HepG2 (cell line): ENCODE data around the gene RAPGEF2. TPM values are rescaled to one million over a fixed set of nuclear protein-coding genes. Genes with fewer than 3 reads are reported as not detected.
A peak's percentile ranks its signal among the peaks of the same experiment; 100 is the strongest.

Experiments used
- ATF7-NPFF ChIP-seq: sonication (generic); formaldehyde crosslinking; IDR thresholded peaks from 2 replicates; pipeline ENCODE4 v1.8.1; 2023; ENCODE audit warnings: mild to moderate bottlenecking, low read depth, missing genetic modification reagents, moderate library complexity
- IKZF4 ChIP-seq: sonication (generic); formaldehyde crosslinking; IDR thresholded peaks from 2 replicates; pipeline ENCODE4 v1.5.1; 2020; ENCODE audit warnings: borderline replicate concordance, mild to moderate bottlenecking, low read depth, missing genetic modification reagents; ENCODE audit errors: not compliant biosample characterization
- IRX3 ChIP-seq: sonication (generic); formaldehyde crosslinking; IDR thresholded peaks from 2 replicates; pipeline ENCODE4 v1.8.1; 2023; ENCODE audit warnings: mild to moderate bottlenecking, low read depth, missing genetic modification reagents, borderline replicate concordance
- ISX ChIP-seq: sonication (generic); formaldehyde crosslinking; conservative IDR thresholded peaks from 2 replicates; pipeline ENCODE4 v1.5.0; 2020; ENCODE audit warnings: missing genetic modification reagents
- PLRG1 ChIP-seq: fragments of 450-650 bp; conservative IDR thresholded peaks from 2 replicates; pipeline ENCODE4 v1.6.1; 2016
- POLR2A ChIP-seq, 2 experiments: IDR thresholded peaks; 2 replicates each; pipeline ENCODE4 v1.6.1; 2011; ENCODE audit warnings: low read depth in 2 of 2, low read length in 2 of 2, mild to moderate bottlenecking in 1 of 2, moderate library complexity in 1 of 2; ENCODE audit not compliant: insufficient read depth in 1 of 2
- RBFOX2 ChIP-seq: fragments of 200-400 bp; formaldehyde crosslinking; IDR thresholded peaks from 2 replicates; pipeline ENCODE4 v1.6.1; 2017; ENCODE audit warnings: low read depth, mild to moderate bottlenecking, low read length
- RXRB ChIP-seq: IDR thresholded peaks from 2 replicates; pipeline ENCODE4 v1.6.1; 2016; ENCODE audit warnings: borderline replicate concordance, missing genetic modification reagents, missing compliant biosample characterization
- XBP1 ChIP-seq: sonication (generic); formaldehyde crosslinking; IDR thresholded peaks from 2 replicates; pipeline ENCODE4 v1.5.0; 2020; ENCODE audit warnings: missing genetic modification reagents
- ZNF143 ChIP-seq: sonication (generic); formaldehyde crosslinking; IDR thresholded peaks from 2 replicates; pipeline ENCODE4 v1.4.0; 2020; ENCODE audit warnings: missing genetic modification reagents
- ZNF232 ChIP-seq: sonication (generic); formaldehyde crosslinking; IDR thresholded peaks from 2 replicates; pipeline ENCODE4 v1.4.0; 2020; ENCODE audit warnings: missing genetic modification reagents, borderline replicate concordance
- ZNF674 ChIP-seq: sonication (generic); formaldehyde crosslinking; IDR thresholded peaks from 2 replicates; pipeline ENCODE4 v1.5.0; 2020; ENCODE audit warnings: low read depth, mild to moderate bottlenecking, missing genetic modification reagents
- ZNF746 ChIP-seq: sonication (generic); formaldehyde crosslinking; IDR thresholded peaks from 2 replicates; pipeline ENCODE4 v1.8.0; 2022; ENCODE audit warnings: mild to moderate bottlenecking, missing genetic modification reagents
- ZNF883 ChIP-seq: sonication (generic); formaldehyde crosslinking; IDR thresholded peaks from 2 replicates; pipeline ENCODE4 v1.5.1; 2020; ENCODE audit warnings: mild to moderate bottlenecking, missing genetic modification reagents; ENCODE audit errors: not compliant biosample characterization
- polyA plus RNA-seq, 8 experiments: library from polyadenylated mRNA; depleted of rRNA in 3 of 8; stranded (reverse) in 7 of 8; unstranded in 1 of 8; fragments of >200 nt; fragmentation: Illumina TruSeq in 4 of 8; extraction: Trizol in 4 of 8; gene quantifications; 2 replicates each; pipeline versions ENCODE4 v1.2.1 to v1.2.3, GENCODE V29; 2011 to 2016; ENCODE audit warnings: low read depth in 4 of 8, missing spikeins in 1 of 8, mixed read lengths in 1 of 8; ENCODE audit not compliant: insufficient read depth in 1 of 8
- total RNA-seq, 5 experiments: library from RNA; depleted of rRNA; stranded (reverse); fragments of >200 nt; fragmentation: Illumina TruSeq; extraction: Trizol; gene quantifications; 2 replicates each; pipeline ENCODE4 v1.2.3, GENCODE V29; 2016; ENCODE audit warnings: low read depth in 1 of 5
- TF ChIP-seq, protein P1 (sequence below): sonication (generic); formaldehyde crosslinking; IDR thresholded peaks from 2 replicates; pipeline ENCODE4 v1.4.0; 2020; ENCODE audit warnings: missing genetic modification reagents
- TF ChIP-seq, protein P2 (sequence below): IDR thresholded peaks from 2 replicates; pipeline ENCODE4 v1.6.1; 2016
- TF ChIP-seq, protein P3 (sequence below): sonication (generic); formaldehyde crosslinking; IDR thresholded peaks from 2 replicates; pipeline ENCODE4 v1.4.0; 2020; ENCODE audit warnings: mild to moderate bottlenecking, missing genetic modification reagents
- TF ChIP-seq, protein P4 (sequence below): sonication (generic); formaldehyde crosslinking; IDR thresholded peaks from 2 replicates; pipeline ENCODE4 v1.8.1; 2023; ENCODE audit warnings: mild to moderate bottlenecking, missing genetic modification reagents
- TF ChIP-seq, protein P5 (sequence below): sonication (generic); formaldehyde crosslinking; IDR thresholded peaks from 2 replicates; pipeline ENCODE4 v1.5.0; 2020; ENCODE audit warnings: mild to moderate bottlenecking, missing genetic modification reagents, moderate library complexity
- TF ChIP-seq, protein P6 (sequence below): sonication (generic); formaldehyde crosslinking; IDR thresholded peaks from 2 replicates; pipeline ENCODE4 v1.4.0; 2020; ENCODE audit warnings: mild to moderate bottlenecking, missing genetic modification reagents

The RAPGEF2 gene
- total and polyA plus RNA-seq, 2 of the 13 experiments (the other 11 are each of a cell fraction or from before 2014, with no cell fraction given), result 19.2 to 23.0 TPM

DNA sequence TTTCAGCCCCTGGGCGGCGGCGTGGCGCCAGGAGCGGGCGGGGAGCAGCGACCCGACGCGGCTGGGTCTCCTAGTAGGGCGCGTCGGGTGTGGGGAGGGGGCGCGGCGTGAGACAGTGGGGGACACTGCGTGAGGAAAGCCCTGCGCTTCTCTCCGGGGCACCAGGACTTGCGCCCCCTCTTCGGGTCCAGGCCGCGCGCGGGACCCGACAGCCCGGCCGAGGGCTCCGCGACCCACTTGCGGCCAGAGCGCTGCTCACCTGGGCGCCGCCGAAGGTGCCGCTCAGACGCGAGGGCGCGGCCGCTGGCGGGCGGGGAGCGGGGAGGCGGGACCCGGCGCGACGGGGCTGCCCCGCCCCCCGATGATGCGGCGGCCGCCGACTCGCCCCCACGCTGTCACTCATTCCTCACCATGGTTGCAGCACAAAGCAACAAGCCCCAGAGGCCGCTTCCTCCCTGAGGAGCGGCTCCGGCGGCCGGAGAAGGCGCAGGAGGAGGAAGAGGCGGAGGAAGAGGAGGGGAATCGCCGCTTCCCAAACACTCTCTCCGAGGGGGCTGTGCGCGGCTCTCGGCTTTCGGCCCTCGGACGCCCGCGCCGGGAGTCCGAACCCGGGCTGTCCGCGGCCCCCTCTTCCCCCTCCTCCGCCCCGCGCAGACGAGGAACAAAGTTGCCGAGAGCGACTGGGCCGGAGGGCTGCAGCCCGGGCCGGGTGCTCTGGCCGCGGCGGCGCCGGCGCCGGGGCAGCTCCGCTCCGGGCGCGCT is at the start of gene RAPGEF2 (continued):
- TF ChIP-seq, protein P1, sequence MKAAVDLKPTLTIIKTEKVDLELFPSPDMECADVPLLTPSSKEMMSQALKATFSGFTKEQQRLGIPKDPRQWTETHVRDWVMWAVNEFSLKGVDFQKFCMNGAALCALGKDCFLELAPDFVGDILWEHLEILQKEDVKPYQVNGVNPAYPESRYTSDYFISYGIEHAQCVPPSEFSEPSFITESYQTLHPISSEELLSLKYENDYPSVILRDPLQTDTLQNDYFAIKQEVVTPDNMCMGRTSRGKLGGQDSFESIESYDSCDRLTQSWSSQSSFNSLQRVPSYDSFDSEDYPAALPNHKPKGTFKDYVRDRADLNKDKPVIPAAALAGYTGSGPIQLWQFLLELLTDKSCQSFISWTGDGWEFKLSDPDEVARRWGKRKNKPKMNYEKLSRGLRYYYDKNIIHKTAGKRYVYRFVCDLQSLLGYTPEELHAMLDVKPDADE, result no peak
- TF ChIP-seq, protein P2, sequence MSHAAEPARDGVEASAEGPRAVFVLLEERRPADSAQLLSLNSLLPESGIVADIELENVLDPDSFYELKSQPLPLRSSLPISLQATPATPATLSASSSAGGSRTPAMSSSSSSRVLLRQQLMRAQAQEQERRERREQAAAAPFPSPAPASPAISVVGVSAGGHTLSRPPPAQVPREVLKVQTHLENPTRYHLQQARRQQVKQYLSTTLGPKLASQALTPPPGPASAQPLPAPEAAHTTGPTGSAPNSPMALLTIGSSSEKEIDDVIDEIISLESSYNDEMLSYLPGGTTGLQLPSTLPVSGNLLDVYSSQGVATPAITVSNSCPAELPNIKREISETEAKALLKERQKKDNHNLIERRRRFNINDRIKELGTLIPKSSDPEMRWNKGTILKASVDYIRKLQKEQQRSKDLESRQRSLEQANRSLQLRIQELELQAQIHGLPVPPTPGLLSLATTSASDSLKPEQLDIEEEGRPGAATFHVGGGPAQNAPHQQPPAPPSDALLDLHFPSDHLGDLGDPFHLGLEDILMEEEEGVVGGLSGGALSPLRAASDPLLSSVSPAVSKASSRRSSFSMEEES (CRISPR knock-in tag), result no peak
- TF ChIP-seq, protein P3, sequence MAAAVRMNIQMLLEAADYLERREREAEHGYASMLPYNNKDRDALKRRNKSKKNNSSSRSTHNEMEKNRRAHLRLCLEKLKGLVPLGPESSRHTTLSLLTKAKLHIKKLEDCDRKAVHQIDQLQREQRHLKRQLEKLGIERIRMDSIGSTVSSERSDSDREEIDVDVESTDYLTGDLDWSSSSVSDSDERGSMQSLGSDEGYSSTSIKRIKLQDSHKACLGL (CRISPR knock-in tag), result no peak
- TF ChIP-seq ISX (CRISPR knock-in tag), result no peak
- no peak for TF ChIP-seq PLRG1
- TF ChIP-seq RBFOX2, result peak; percentile 72
- no peak for TF ChIP-seq XBP1 (CRISPR knock-in tag)
- TF ChIP-seq, protein P4, sequence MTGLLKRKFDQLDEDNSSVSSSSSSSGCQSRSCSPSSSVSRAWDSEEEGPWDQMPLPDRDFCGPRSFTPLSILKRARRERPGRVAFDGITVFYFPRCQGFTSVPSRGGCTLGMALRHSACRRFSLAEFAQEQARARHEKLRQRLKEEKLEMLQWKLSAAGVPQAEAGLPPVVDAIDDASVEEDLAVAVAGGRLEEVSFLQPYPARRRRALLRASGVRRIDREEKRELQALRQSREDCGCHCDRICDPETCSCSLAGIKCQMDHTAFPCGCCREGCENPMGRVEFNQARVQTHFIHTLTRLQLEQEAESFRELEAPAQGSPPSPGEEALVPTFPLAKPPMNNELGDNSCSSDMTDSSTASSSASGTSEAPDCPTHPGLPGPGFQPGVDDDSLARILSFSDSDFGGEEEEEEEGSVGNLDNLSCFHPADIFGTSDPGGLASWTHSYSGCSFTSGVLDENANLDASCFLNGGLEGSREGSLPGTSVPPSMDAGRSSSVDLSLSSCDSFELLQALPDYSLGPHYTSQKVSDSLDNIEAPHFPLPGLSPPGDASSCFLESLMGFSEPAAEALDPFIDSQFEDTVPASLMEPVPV (CRISPR knock-in tag), result no peak
- TF ChIP-seq ZNF232 (CRISPR knock-in tag), result no peak
- no peak for TF ChIP-seq ZNF143 (CRISPR knock-in tag)
- TF ChIP-seq, protein P5, sequence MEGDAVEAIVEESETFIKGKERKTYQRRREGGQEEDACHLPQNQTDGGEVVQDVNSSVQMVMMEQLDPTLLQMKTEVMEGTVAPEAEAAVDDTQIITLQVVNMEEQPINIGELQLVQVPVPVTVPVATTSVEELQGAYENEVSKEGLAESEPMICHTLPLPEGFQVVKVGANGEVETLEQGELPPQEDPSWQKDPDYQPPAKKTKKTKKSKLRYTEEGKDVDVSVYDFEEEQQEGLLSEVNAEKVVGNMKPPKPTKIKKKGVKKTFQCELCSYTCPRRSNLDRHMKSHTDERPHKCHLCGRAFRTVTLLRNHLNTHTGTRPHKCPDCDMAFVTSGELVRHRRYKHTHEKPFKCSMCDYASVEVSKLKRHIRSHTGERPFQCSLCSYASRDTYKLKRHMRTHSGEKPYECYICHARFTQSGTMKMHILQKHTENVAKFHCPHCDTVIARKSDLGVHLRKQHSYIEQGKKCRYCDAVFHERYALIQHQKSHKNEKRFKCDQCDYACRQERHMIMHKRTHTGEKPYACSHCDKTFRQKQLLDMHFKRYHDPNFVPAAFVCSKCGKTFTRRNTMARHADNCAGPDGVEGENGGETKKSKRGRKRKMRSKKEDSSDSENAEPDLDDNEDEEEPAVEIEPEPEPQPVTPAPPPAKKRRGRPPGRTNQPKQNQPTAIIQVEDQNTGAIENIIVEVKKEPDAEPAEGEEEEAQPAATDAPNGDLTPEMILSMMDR (CRISPR knock-in tag), result peak; percentile 38; the same call in 1 of the 2 replicates
- no peak for TF ChIP-seq RXRB (CRISPR knock-in tag)
- TF ChIP-seq ZNF674 (CRISPR knock-in tag), result no peak
- TF ChIP-seq ZNF883, result no peak
- TF ChIP-seq ZNF746 (CRISPR knock-in tag), result no peak
- TF ChIP-seq ATF7-NPFF (CRISPR knock-in tag), result 0 out of 2 replicates have a peak, but pooled peaks have one; percentile 43
- no peak for TF ChIP-seq IKZF4
- peak; percentile 63 to 72; a peak in 3 of 4 replicates for TF ChIP-seq POLR2A (IDR thresholded peaks at IDR 0.05; ENCODE audit: insufficient read depth in 1 of 2, low read depth in 2 of 2, low read length in 2 of 2)
- TF ChIP-seq, protein P6, sequence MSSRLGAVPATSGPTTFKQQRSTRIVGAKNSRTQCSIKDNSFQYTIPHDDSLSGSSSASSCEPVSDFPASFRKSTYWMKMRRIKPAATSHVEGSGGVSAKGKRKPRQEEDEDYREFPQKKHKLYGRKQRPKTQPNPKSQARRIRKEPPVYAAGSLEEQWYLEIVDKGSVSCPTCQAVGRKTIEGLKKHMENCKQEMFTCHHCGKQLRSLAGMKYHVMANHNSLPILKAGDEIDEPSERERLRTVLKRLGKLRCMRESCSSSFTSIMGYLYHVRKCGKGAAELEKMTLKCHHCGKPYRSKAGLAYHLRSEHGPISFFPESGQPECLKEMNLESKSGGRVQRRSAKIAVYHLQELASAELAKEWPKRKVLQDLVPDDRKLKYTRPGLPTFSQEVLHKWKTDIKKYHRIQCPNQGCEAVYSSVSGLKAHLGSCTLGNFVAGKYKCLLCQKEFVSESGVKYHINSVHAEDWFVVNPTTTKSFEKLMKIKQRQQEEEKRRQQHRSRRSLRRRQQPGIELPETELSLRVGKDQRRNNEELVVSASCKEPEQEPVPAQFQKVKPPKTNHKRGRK, result no peak
- no peak for TF ChIP-seq IRX3 (CRISPR knock-in tag)
